GM21737 (cell line): ENCODE data around the gene LZTR1.
A peak's percentile ranks its signal among the peaks of the same experiment; 100 is the strongest.

Experiments
- ATAC-seq: cut with Tn5 transposase; IDR thresholded peaks from one replicate; pipeline ENCODE4 v1.9.1; 2021; ENCODE audit warnings: mild to moderate bottlenecking, moderate library complexity; ENCODE audit not compliant: unreplicated experiment

Gene LZTR1

GRCh38 chr22:21013657-21014201, 31.6 kb downstream of the LZTR1 start:
- peak; percentile 15 for ATAC-seq

DNA sequence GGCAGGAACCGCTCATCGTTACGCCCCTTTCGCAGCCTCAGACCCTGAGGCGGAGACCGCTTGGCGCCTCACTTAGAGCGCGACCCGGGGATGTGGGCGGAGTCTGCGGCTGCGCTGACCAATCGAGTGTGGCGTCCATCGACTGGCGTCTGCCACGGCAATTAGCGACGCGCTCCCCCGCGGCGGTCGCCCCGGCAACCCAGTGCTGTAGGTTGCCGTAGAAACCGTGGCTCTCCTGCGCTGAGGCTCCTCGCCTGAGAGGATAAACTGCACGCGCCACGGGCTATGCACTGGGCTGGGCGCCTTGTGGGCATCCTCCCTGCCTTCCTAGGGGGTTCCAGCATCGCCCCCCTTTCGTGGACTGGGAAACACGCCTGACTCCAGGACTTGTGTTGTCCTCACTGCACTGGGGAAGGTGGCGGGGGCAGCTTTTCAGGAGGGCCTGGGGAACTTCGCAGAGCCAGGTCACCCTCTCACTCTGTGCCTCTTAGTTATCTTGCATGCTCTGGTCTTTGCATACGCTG, 32.2 kb downstream of the LZTR1 start:
- ATAC-seq = peak; percentile 77

- no peak for ATAC-seq
These were observed 32.8 kb downstream of the LZTR1 start, which contains the start of gene P2RX6 for GRCh38 chr22:21014726-21015465. Gene P2RX6 (plus strand): TSS chr22:21015165. CDS start chr22:21015175, 10 bp downstream.

DNA sequence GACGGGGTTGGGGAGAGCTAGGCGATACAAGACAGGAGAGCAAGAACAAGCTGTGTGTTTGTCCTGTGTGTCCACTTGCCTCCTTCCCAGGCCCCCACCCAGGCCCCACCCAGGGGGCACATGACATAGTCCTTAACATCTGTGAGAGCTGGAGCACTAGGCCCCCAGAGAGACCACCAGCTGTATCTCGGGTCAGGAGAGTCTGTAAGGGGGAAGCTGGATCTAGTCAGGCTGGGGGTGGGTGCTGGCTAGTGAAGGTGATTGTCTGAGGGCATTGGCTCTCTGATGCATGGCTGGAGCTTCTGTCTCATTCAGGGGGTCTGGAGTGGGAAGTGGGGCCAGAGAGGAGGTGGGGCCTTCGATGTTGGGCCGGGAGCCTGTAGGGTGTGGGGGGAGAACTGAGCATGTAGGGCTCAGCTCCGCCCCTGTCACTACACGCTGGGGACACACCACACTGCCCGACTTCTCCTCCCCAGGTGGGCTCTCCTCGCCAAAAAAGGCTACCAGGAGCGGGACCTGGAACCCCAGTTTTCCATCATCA, 33.4 kb downstream of the LZTR1 start:
- no peak for ATAC-seq

DNA sequence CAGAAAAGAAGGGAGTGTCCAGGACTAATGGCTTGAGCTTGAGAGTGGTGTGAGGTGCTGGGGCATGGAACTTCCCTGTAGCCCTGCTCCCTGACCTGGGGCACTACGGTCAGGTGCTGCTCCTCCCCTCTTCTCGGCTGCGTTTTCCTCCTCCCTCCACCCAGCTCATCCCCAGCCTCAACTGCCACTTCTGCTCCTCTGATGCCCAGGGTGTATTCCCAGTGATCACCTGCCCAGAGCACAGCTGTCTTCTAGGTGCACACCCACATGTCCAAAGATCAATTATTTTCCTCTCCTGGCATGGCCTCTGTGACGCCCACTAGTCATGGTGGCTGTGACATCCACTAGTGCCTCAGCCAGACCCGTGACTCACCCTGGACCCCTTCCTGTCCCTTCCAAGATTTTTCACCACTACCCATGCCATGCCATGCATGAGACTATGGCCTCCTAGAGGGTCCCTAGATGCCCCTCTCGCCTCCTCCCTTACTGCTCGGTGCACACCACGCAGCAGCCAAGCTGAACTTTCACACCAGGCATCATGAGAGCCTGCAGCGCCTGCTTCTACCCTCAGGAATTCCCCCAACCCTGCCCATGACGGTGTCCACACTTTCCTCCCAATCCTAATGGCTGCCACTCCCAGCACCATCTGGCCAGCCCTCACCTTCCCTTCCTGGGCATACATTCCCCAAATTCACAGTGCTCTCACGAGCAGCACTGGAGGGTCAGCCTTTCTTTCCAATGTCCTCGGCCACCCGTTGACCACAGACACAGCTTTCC, 34.7 kb downstream of the LZTR1 start:
- no peak for ATAC-seq

DNA sequence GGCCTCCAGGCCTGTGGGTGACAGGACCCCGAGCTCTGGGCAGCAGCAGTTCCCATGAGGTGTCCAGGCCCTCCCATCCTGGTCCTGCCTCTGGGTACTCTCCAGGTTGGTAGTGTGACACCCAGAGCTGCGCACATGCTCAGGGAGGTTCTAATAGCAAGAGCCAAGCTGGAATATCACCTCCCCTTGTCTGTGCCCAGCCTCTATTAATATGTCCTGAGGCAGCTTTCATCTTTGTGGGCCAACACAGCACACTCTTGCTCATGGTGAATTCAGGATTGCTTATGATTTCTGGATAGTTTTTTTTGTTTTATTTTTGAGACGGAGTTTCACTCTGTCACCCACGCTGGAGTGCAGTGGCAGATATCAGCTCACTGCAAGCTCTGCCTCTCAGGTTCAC, 36.2 kb downstream of the LZTR1 start:
- no peak for ATAC-seq

DNA sequence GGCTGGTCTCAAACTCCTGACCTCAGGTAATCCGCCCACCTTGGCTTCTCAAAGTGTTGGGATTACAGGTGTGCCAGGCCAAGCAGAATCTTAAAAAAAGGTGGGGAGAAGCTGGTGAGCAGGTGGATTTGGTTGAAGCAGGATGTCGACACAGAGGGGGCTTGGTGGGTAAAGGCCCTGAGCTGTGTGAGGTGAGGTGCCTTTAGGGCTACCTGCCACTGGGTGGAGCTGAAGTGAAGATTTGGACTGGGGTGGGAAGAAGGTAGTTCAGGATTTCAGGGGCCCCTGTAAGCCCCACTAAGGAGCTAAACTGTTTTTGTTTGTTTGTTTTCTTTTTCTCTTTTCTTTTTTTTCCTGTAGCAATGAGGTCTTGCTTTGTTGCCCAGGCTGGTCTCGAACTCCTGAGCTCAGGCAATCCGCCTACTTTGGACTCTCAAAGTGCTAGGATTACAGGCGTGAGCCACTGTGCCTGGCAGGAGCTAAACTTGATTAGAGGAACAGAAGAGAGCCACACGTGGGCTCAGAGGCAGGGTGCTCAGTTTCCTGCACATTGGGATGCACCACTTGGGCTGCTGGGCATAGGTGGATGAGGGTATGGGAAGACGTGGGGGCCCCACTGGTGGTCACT, 38.8 kb downstream of the LZTR1 start:
- no peak for ATAC-seq

- ATAC-seq = no peak
These were observed 40.4 kb downstream of the LZTR1 start for GRCh38 chr22:21022507-21022906.

- no peak for ATAC-seq
These were observed 41.0 kb downstream of the LZTR1 start for GRCh38 chr22:21022955-21023614.

- ATAC-seq = no peak
These were observed 43.2 kb downstream of the LZTR1 start for GRCh38 chr22:21025266-21025665.

- ATAC-seq = no peak
These were observed 44.0 kb downstream of the LZTR1 start for GRCh38 chr22:21025763-21026755.

- no peak for ATAC-seq
These were observed 44.9 kb downstream of the LZTR1 start for GRCh38 chr22:21026783-21027692.

- no peak for ATAC-seq
These were observed 46.5 kb downstream of the LZTR1 start for GRCh38 chr22:21028277-21029251.

- ATAC-seq = no peak
These were observed 47.5 kb downstream of the LZTR1 start for GRCh38 chr22:21029486-21030025.

GRCh38 chr22:21030032-21030431, 47.9 kb downstream of the LZTR1 start:
- no peak for ATAC-seq

GRCh38 chr22:21030621-21031544, 48.8 kb downstream of the LZTR1 start:
- ATAC-seq = no peak
